HK-2 (cell line): ENCODE measurements around the gene CIAO3.
A peak's percentile ranks its signal among the peaks of the same experiment; 100 is the strongest.

Source experiments
- DNase-seq: peaks from one replicate; pipeline ENCODE4 v3.0.0-alpha.2; 2018; ENCODE audit not compliant: unreplicated experiment

Gene CIAO3

GRCh38 chr16:724188-725040 lies 16.4 kb downstream of the CIAO3 start:
- DNase-seq, result no peak

GRCh38 chr16:723695-724094 lies 17.1 kb downstream of the CIAO3 start:
- no peak for DNase-seq

DNA sequence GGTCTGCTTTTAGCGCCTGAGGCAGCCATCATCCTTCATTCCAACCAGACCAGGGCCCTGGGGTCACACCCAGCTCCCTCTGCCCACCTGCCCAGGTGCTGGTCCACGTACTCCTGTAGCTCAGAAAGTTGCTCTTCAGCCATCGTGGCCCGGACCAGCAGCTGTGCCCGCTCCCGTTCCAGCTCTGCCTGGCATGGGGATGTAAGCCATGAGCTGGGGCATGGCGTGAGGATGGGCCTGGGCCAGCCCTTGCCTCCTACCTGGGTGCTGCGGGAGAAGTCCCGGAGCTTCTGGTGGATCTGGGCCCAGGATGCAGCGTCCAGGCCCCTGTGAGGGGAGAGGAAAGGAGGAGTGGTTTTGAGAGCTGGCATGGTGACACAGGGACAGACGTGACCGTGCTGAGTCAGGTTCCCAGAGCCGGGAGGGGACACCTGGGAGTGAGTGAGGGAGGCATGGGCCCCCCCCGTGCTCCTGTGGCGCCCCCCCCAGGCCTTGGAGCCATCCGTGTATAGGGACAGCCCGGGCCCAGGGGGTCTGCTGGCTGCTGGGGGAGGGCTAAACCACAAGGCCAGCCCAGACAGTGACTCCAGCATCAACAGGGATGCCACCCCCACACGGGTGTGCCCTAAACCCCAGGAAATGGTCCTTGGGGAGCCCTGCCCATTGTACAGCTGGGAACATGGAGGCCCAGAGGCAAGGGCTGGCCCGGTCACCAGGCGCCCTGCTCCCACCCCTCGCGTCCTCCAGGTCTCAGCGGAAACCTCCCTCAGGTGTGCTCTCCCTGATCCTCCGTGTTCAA lies 17.8 kb downstream of the CIAO3 start:
- no peak for DNase-seq

- no peak for DNase-seq
Observed at GRCh38 chr16:721765-722540, 18.8 kb downstream of the CIAO3 start.

- DNase-seq, result peak; percentile 78
Observed at GRCh38 chr16:720990-721764, 19.6 kb downstream of the CIAO3 start, which contains the start of gene ANTKMT. Gene ANTKMT (plus strand): TSS chr16:721146. CDS start chr16:721275, 129 bp downstream.

GRCh38 chr16:720447-720989 lies 20.3 kb downstream of the CIAO3 start:
- peak; percentile 77 for DNase-seq

DNA sequence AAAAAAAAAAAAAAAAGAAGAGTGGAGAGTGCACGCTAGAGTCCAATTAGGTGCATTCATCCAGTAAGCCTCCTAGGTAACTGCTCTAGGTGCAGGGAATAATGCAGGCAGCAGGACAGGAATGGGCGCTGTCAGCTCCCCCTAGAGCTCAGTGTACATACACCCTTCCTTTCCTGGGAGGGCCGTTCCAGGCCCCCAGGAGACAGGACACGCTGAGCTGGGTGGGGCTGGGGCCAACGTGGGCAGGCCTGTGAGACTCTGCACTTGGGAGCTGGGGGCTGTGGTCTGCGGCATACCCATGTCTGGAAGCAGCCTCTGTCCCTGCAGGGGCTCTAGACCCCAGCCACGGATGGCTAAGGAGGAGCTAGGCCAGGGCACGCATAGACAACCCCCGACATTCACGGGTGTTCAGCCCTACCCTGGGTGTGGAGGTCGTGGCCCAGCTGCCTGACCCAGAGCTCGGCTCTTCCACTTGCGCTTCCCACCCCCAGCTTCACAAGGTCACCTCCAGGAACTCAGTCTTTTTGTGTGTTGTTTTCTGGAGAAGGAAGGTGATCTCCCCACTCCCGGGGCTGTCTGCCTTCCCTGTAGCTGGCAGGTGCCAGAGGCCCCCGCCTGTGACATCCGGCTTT lies 20.9 kb downstream of the CIAO3 start:
- DNase-seq, result peak; percentile 45

GRCh38 chr16:718922-719321 lies 21.9 kb downstream of the CIAO3 start:
- no peak for DNase-seq

- no peak for DNase-seq
Observed at GRCh38 chr16:718389-718788, 22.4 kb downstream of the CIAO3 start.

- no peak for DNase-seq
Observed at GRCh38 chr16:717450-718245, 23.1 kb downstream of the CIAO3 start.

- DNase-seq, result no peak
Observed at GRCh38 chr16:716768-717325, 23.9 kb downstream of the CIAO3 start.

GRCh38 chr16:716200-716568 lies 24.6 kb downstream of the CIAO3 start:
- DNase-seq, result peak; percentile 43

- DNase-seq, result no peak
Observed at GRCh38 chr16:715477-716199, 25.2 kb downstream of the CIAO3 start.

GRCh38 chr16:714558-715476 lies 26.0 kb downstream of the CIAO3 start, which contains the start of gene METRN:
Gene METRN (plus strand): TSS chr16:715118. CDS start chr16:715290, 172 bp downstream.
- peak; percentile 86 for DNase-seq

GRCh38 chr16:714079-714478 lies 26.7 kb downstream of the CIAO3 start:
- peak; percentile 59 for DNase-seq

- DNase-seq, result peak; percentile 85
Observed at GRCh38 chr16:712740-713250, 28.0 kb downstream of the CIAO3 start.
